GM12892 (cell line): Measurements from ENCODE around the gene HJURP.

Source experiments
- DNase-seq: peaks from one replicate; pipeline ENCODE4 v3.0.0; 2011; ENCODE audit not compliant: insufficient read length
- FAIRE-seq: peaks from 2 replicates; lab custom pipeline; 2011; peaks lifted over from hg19 to GRCh38; lab: Jason Lieb, UNC
- POLR2A ChIP-seq: IDR thresholded peaks from 2 replicates; pipeline ENCODE4 v1.6.1; 2011; ENCODE audit warnings: low read depth, low read length, control low read depth
- POLR2AphosphoS5 ChIP-seq: IDR thresholded peaks from 2 replicates; pipeline ENCODE4 v1.6.1; 2011; ENCODE audit warnings: low read depth, low read length, control low read depth
- TAF1 ChIP-seq: IDR thresholded peaks from 2 replicates; pipeline ENCODE4 v1.6.1; 2011; ENCODE audit warnings: low read depth, mild to moderate bottlenecking, control low read depth, low read length, borderline replicate concordance

The HJURP gene

GRCh38 chr2:233847248-233847898, 7.0 kb downstream of the HJURP start:
- TF ChIP-seq TAF1 (no peak), POLR2AphosphoS5 (no peak), POLR2A (no peak)
- DNase-seq: no peak
- FAIRE-seq: no peak

GRCh38 chr2:233846387-233847247, 7.7 kb downstream of the HJURP start:
- DNase-seq (no peak), FAIRE-seq (no peak)
- TF ChIP-seq POLR2A: no peak
- TF ChIP-seq TAF1: no peak
- TF ChIP-seq POLR2AphosphoS5: no peak

- TF ChIP-seq POLR2A: no peak
- no peak for TF ChIP-seq TAF1
- TF ChIP-seq POLR2AphosphoS5: no peak
- FAIRE-seq: no peak
- no peak for DNase-seq
Observed at GRCh38 chr2:233845301-233846060, 8.9 kb downstream of the HJURP start.

- TF ChIP-seq POLR2A: no peak
- no peak for TF ChIP-seq TAF1
- TF ChIP-seq POLR2AphosphoS5: no peak
- no peak for FAIRE-seq
Observed at GRCh38 chr2:233844836-233845235, 9.5 kb downstream of the HJURP start.

GRCh38 chr2:233844064-233844807, 10.1 kb downstream of the HJURP start:
- FAIRE-seq: no peak

More at GRCh38 chr2:233844836-233845235, 9.5 kb downstream of the HJURP start:
- DNase-seq: no peak

GRCh38 chr2:233841183-233841582, 13.2 kb downstream of the HJURP start:
- FAIRE-seq (no peak), DNase-seq (no peak)
- TF ChIP-seq POLR2A (no peak), TAF1 (no peak), POLR2AphosphoS5 (no peak)

More at GRCh38 chr2:233844064-233844807, 10.1 kb downstream of the HJURP start:
- DNase-seq: no peak
- TF ChIP-seq TAF1 (no peak), POLR2AphosphoS5 (no peak), POLR2A (no peak)

GRCh38 chr2:233840520-233840919, 13.8 kb downstream of the HJURP start:
- FAIRE-seq (no peak), DNase-seq (no peak)
- TF ChIP-seq POLR2AphosphoS5 (no peak), POLR2A (no peak), TAF1 (no peak)

GRCh38 chr2:233839447-233839820, 14.9 kb downstream of the HJURP start:
- DNase-seq (no peak), FAIRE-seq (no peak)
- TF ChIP-seq POLR2AphosphoS5: no peak
- TF ChIP-seq TAF1: no peak
- no peak for TF ChIP-seq POLR2A

GRCh38 chr2:233838726-233839446, 15.4 kb downstream of the HJURP start:
- no peak for FAIRE-seq
- no peak for DNase-seq
- TF ChIP-seq TAF1 (no peak), POLR2A (no peak), POLR2AphosphoS5 (no peak)

GRCh38 chr2:233838251-233838650, 16.1 kb downstream of the HJURP start:
- no peak for DNase-seq
- no peak for FAIRE-seq
- TF ChIP-seq TAF1 (no peak), POLR2AphosphoS5 (no peak), POLR2A (no peak)

- FAIRE-seq (no peak), DNase-seq (no peak)
- no peak for TF ChIP-seq POLR2A
- TF ChIP-seq POLR2AphosphoS5: no peak
- TF ChIP-seq TAF1: no peak
Observed at GRCh38 chr2:233837694-233838229, 16.6 kb downstream of the HJURP start.
